ENCODE results near the gene RNU6-1. TPM values are rescaled to one million over a fixed set of nuclear protein-coding genes. Genes with fewer than 3 reads are reported as not detected.
A peak's percentile ranks its signal among the peaks of the same experiment; 100 is the strongest.

Gene RNU6-1
- total RNA-seq, 1 donor from 2014 or later, result not detected

DNA sequence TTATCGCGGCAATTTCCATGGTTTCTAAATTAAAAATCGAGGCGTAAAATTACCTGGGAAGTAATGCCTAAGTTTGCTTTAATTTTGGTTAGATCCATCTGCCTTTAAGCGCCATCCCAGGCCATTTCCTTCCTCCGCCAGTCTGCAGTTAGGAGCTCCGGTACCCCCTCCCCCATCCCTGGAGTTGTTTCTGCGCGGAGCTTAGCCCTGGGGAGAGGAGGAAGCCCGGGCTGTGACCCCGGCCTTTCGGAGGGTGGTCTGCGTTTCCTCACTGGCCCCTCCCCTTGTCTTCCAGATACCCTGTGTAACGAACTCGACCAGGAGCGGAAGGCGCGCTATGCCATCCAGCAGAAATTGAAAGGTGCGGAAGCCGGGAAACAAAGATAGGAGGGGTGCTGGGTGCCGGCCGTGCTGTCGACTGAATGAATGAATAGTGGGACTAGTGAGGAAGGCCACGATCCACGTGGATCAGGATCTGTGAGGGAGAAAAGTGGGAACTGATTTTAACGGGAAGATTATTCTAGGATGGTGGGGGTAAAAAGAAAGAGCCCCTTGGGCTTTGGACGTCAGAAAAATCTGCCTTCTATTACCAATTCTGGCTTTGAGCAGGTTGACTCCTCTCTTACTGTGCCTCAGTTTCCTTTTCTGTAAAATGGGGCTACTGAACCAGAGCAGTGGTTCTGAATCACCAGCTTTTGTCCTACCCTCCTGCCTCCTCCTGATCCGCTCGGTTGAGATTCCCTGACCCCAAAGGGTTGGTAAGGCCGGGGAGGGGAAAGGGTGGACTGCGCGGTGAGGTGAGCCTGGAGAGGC lies 6.7 kb downstream of the RNU6-1 start:
- Histone ChIP-seq H3K36me3 (no peaks in the 10 kb centered on the region), H3F3A (ENCODE audit: low read depth) (peaks cover 62% of the 10 kb centered on the region), H3K27ac (no peak overlapping the region), H3K4me2 (peak overlapping the region; percentile 82), H3K9ac (no peak overlapping the region), H3K79me2 (ENCODE audit: low read depth) (no peaks in the 10 kb centered on the region), H3K27me3 (peaks cover 99% of the 10 kb centered on the region), H3K4me3 (peak overlapping the region; percentile 56), H4K20me1 (ENCODE audit: low read depth) (peaks cover 25% of the 10 kb centered on the region), H3K9me3 (ENCODE audit: low read depth) (no peaks in the 10 kb centered on the region), H3K4me1 (peaks cover 59% of the 10 kb centered on the region), H2AFZ (replicated peaks) (no peak overlapping the region)
- Mint-ChIP-seq H3K27ac (no peak overlapping the region), H3K4me3 (peak overlapping the region; percentile 79), H3K4me1 (peaks cover 42% of the 10 kb centered on the region), H3K9me3 (peaks cover 4% of the 10 kb centered on the region), H3K27me3 (ENCODE audit: insufficient read depth, low read depth) (peaks cover 82% of the 10 kb centered on the region), H3K36me3 (no peaks in the 10 kb centered on the region)
- DNase-seq (ENCODE audit: low spot score), result peak; percentile 86
- TF ChIP-seq, protein P1, sequence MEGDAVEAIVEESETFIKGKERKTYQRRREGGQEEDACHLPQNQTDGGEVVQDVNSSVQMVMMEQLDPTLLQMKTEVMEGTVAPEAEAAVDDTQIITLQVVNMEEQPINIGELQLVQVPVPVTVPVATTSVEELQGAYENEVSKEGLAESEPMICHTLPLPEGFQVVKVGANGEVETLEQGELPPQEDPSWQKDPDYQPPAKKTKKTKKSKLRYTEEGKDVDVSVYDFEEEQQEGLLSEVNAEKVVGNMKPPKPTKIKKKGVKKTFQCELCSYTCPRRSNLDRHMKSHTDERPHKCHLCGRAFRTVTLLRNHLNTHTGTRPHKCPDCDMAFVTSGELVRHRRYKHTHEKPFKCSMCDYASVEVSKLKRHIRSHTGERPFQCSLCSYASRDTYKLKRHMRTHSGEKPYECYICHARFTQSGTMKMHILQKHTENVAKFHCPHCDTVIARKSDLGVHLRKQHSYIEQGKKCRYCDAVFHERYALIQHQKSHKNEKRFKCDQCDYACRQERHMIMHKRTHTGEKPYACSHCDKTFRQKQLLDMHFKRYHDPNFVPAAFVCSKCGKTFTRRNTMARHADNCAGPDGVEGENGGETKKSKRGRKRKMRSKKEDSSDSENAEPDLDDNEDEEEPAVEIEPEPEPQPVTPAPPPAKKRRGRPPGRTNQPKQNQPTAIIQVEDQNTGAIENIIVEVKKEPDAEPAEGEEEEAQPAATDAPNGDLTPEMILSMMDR (IDR thresholded peaks at IDR 0.05), result no peak
- no peak for TF ChIP-seq EZH2 (IDR thresholded peaks at IDR 0.05)
- TF ChIP-seq EZH2phosphoT487 (IDR thresholded peaks at IDR 0.05), result no peak

DNA sequence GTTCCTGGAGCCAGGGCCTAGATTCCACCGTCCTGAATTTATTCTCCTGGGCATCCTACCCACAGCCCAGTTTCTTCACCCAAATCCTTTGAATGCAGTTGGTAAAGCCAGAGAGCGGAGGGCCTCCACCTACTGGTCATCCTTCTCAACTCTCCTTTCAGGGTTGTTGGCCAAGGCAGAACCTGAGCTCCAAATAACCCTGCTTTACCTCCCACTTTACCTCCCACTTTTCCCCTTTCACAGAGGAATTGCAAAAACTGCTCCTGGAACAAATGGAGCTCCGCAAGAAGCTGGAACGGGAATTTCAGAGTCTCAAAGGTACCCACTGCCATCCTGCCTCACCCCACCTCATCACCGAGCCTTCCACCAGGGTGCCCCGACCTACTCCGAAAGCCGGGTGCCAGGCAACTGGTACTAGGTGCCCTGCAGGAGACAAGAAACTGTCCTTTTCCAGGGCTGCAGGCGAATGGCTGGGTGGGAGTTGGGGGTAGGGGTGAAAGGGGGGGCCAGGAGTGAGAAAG lies 7.8 kb downstream of the RNU6-1 start:
- no peak overlapping the region for H2AFZ ChIP-seq (replicated peaks)
- H3K27me3 Mint-ChIP-seq (ENCODE audit: insufficient read depth, low read depth), result peaks cover 76% of the 10 kb centered on the region

DNA sequence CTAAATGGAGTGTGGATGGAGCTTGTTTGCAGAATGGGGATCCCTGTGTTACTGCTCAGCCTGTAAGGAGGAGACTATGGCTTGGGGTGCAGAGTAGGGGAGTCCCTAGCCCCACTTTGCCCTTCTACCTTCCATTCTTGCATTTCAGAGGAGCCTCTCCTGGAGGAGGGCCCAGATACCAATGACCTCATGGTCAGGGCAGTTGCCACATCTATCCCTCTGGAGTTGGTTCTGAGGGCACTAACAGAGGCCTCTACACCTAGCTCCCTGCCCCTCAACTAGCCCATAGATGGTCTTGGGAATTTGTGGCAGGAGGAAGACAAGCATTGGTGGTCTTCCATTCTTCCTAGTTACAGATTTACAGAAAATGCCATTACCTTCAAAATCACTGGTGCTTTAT lies 8.5 kb downstream of the RNU6-1 start:
- Histone ChIP-seq H3K36me3 (no peaks in the 10 kb centered on the region), H3K4me3 (no peak overlapping the region), H3K27ac (no peak overlapping the region), H3K4me2 (no peak overlapping the region), H3K9ac (no peak overlapping the region), H3F3A (ENCODE audit: low read depth) (peaks cover 46% of the 10 kb centered on the region), H2AFZ (replicated peaks) (no peak overlapping the region), H3K79me2 (ENCODE audit: low read depth) (no peaks in the 10 kb centered on the region), H3K9me3 (ENCODE audit: low read depth) (no peaks in the 10 kb centered on the region), H3K27me3 (peaks cover 100% of the 10 kb centered on the region), H3K4me1 (peaks cover 56% of the 10 kb centered on the region), H4K20me1 (ENCODE audit: low read depth) (peaks cover 41% of the 10 kb centered on the region)
- Mint-ChIP-seq H3K27me3 (ENCODE audit: insufficient read depth, low read depth) (peaks cover 75% of the 10 kb centered on the region), H3K4me3 (peak overlapping the region; percentile 10), H3K4me1 (peaks cover 34% of the 10 kb centered on the region), H3K9me3 (peaks cover 4% of the 10 kb centered on the region), H3K27ac (no peak overlapping the region), H3K36me3 (no peaks in the 10 kb centered on the region)
- TF ChIP-seq EZH2phosphoT487 (IDR thresholded peaks at IDR 0.05) (no peak), EZH2 (IDR thresholded peaks at IDR 0.05) (no peak)
- TF ChIP-seq, protein P1 (IDR thresholded peaks at IDR 0.05), result no peak
- no peak for DNase-seq (ENCODE audit: low spot score)

More for the DNA sequence above, 7.8 kb downstream of the RNU6-1 start:
- Mint-ChIP-seq H3K4me3 (no peak overlapping the region), H3K4me1 (peaks cover 35% of the 10 kb centered on the region), H3K9me3 (peaks cover 4% of the 10 kb centered on the region), H3K27ac (no peak overlapping the region), H3K36me3 (no peaks in the 10 kb centered on the region)
- Histone ChIP-seq H3K4me3 (peak overlapping the region; percentile 56), H3K79me2 (ENCODE audit: low read depth) (no peaks in the 10 kb centered on the region), H4K20me1 (ENCODE audit: low read depth) (peaks cover 33% of the 10 kb centered on the region), H3K4me1 (peaks cover 60% of the 10 kb centered on the region), H3K27me3 (peaks cover 99% of the 10 kb centered on the region), H3K4me2 (peak overlapping the region; percentile 82), H3K27ac (no peak overlapping the region), H3K9ac (no peak overlapping the region), H3F3A (ENCODE audit: low read depth) (peaks cover 52% of the 10 kb centered on the region), H3K36me3 (no peaks in the 10 kb centered on the region), H3K9me3 (ENCODE audit: low read depth) (no peaks in the 10 kb centered on the region)
- peak; percentile 72 for DNase-seq (ENCODE audit: low spot score)
- TF ChIP-seq, protein P1 (IDR thresholded peaks at IDR 0.05), result peak; percentile 54
- TF ChIP-seq EZH2 (IDR thresholded peaks at IDR 0.05), result no peak
